Epithelial cell of proximal tubule (primary cell): ENCODE measurements around the gene SAP130. TPM values are rescaled to one million over a fixed set of nuclear protein-coding genes. Genes with fewer than 3 reads are reported as not detected.

Experiments
- DNase-seq: peaks from one replicate; pipeline ENCODE4 v3.0.0-alpha.2; 2011; ENCODE audit warnings: low read depth
- H3K4me3 ChIP-seq: 2 replicates; pipeline ENCODE4 v1.5.1; 2011; ENCODE audit warnings: low read depth, mild to moderate bottlenecking, low read length
- total RNA-seq: library from RNA; depleted of rRNA; stranded (reverse); fragments of >200 nt; gene quantifications from 2 replicates; pipeline ENCODE4 v1.2.3, GENCODE V29; 2015
- TF ChIP-seq, protein P1 (sequence below): conservative IDR thresholded peaks from 2 replicates; pipeline ENCODE4 v1.5.1; 2012; ENCODE audit warnings: low read depth, mild to moderate bottlenecking, low read length

The SAP130 gene
- 8.8 and 10.8 TPM in 2 replicates for total RNA-seq

DNA sequence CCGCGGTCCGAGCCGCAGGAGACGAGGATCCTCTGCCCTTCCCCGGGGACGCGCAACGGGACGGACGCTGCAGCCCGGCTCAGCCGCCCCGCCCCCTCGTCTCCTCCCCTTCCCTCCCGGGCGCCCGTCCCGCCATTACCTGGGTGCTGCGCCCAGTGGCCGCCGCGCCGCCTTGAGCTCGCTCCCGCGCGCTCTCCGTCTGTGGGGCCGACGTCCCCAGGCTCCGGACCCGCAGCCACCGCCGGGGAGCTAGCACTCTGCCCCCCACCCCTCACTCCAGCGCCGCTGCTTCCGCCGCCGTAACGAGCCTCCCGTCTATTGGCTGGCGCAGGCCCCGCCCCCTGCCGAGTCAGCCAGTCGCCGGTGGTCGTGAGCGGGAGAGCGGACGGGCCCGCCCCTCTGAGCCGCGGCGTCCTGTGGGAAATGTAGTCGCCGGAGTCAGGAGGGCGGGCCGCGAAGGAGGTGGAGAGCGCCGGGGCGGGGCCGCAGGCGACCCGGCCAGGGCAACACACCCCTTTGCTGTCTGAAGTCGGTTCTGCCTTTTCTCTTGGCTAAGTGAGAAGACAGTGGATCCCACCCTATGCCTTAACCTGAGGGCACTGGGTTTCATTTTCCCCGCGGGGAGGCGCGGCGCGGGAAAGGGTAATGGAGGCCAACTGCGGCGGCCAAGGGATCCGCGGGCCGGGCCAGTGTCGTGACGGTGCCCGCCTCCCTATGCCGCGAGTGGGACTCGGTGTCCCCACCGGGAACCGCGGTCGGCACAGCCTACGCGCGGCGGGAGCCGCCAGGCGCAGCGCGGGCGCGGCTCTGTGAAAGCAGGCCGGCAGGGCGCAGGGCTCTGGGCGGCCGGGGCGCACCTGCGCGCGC, at the start of gene SAP130:
Gene SAP130, minus strand, starts transcription at position 259 of the 867 bp plus-strand sequence. CDS start 1,767 bp downstream, outside the sequence.
- peak within 1 kb of the TSS; percentile 96 for H3K4me3 ChIP-seq
- TF ChIP-seq, protein P1, sequence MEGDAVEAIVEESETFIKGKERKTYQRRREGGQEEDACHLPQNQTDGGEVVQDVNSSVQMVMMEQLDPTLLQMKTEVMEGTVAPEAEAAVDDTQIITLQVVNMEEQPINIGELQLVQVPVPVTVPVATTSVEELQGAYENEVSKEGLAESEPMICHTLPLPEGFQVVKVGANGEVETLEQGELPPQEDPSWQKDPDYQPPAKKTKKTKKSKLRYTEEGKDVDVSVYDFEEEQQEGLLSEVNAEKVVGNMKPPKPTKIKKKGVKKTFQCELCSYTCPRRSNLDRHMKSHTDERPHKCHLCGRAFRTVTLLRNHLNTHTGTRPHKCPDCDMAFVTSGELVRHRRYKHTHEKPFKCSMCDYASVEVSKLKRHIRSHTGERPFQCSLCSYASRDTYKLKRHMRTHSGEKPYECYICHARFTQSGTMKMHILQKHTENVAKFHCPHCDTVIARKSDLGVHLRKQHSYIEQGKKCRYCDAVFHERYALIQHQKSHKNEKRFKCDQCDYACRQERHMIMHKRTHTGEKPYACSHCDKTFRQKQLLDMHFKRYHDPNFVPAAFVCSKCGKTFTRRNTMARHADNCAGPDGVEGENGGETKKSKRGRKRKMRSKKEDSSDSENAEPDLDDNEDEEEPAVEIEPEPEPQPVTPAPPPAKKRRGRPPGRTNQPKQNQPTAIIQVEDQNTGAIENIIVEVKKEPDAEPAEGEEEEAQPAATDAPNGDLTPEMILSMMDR = no peak
- peak; percentile 26 for DNase-seq

DNA sequence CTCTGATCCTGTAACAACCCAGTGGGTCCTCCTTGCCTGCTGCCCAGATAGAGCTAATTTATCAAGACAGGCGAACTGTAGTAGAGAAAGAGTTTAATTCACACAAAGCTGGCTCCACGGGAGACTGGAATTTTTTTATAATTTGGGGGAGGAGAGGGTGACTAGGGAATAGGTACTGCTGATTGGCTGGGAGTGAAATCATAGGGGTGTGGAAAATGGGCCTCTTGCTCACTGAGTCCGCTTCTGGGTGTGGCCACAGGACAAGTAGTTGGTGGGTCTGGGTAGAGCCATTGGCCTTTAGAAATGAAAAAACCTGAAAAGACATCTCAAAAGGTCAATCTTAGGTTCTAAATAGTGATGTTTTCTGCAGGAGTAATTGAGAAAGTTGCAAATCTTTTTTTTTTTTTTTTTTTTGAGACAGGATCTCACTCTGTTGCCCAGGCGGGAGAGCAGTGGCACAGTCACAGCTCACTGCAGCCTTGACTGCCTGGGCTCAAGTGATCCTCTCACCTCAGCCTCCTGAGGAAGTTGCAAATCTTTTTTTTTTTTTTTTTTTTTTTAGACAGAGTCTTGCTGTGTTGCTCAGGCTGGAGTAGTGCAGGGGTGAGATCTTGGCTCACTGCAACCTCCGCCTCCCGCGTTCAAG, 48.7 kb upstream of the SAP130 start:
- TF ChIP-seq, protein P1 = no peak
- DNase-seq = no peak
- H3K4me3 ChIP-seq = no peak overlapping the region

DNA sequence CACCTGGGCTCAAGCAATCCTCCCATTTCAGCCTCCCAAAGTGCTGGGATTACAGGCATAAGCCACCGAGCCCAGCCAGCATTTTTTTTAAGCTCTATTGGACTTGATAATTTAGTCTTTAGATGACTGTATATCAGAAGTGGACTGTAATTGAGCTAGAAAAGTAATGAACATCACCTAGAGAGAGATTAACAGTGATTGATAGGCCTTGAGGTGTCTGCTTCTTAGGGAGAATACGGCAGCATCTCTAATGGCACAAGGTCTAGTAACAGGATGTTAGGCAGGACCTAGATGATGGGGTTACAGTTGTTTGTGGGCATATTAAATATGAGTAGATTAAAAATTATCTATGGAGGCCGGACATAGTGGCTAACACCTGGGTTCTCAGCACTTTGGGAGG, 45.4 kb upstream of the SAP130 start:
- TF ChIP-seq, protein P1 = no peak
- no peak overlapping the region for H3K4me3 ChIP-seq
- DNase-seq = no peak

DNA sequence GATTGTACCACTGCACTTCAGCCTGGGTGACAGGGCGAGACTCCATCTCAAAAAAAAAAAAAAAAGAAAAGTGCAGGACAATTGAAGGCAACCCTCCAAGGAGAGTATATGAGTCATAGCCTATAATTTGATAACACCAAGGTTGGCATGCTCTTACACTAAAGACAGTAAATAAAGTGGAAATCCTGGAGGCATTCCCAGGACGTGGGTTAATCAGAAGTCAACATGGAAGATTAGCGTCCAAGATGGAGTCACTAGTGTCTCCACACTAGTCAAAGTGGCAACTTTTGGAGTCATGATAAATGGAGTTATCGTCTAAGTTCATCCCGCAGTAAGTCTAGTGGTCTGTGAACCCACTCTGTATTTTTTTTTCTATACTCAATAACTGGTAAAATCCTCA, 41.9 kb upstream of the SAP130 start:
- TF ChIP-seq, protein P1 = no peak
- DNase-seq = no peak
- H3K4me3 ChIP-seq = no peak overlapping the region

DNA sequence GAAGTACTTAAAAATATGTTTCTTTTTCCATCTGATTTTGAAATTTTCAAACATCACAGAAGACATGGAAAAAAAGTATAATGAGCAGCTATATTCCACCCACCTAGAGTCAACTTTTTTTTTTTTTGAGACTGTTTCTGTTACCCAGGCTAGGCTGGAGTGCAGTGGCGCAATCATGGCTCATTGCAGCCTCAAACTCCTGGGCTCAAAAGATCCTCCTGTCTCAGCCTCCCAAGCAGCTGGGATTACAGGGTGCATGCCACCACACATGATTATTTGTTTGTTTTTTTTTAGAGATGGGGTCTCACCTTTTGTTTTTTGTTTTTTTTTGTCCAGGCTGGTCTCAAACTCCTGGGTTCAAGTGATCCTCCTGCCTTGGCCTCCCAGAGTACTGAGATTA, 36.5 kb upstream of the SAP130 start:
- H3K4me3 ChIP-seq = no peak overlapping the region
- TF ChIP-seq, protein P1 = no peak
- DNase-seq = no peak

DNA sequence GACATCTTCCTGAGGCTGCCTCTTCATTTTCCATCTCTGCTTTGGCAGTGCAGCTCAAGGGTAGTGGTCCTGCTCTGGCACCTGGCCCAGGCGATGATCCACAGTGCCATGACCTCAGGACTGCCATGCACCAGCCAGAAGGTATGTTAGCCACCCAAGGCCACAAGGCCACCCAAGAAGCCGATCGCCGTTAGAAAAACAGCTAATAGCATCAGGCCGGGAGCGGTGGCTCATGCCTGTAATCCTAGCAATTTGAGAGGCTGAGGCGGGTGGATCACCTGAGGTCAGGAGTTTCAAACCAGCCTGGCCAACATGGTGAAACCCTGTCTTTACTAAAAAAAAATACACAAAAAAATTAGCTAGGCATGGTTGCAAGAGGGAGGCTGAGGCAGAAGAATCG, 34.7 kb upstream of the SAP130 start:
- TF ChIP-seq, protein P1 = no peak
- no peak for DNase-seq
- no peak overlapping the region for H3K4me3 ChIP-seq
